SK-N-SH (cell line): ENCODE data around the gene ABI1.
A peak's percentile ranks its signal among the peaks of the same experiment; 100 is the strongest.

Experiments used
- EP300 ChIP-seq, 2 experiments: IDR thresholded peaks; 2 replicates each; pipeline versions ENCODE4 v1.4.0 to v1.6.1; 2012; ENCODE audit warnings: borderline replicate concordance in 1 of 2, low read depth in 1 of 2, low read length in 1 of 2
- JUND ChIP-seq: IDR thresholded peaks from 2 replicates; pipeline ENCODE4 v1.4.0; 2012
- MAX ChIP-seq: IDR thresholded peaks from 2 replicates; pipeline ENCODE4 v1.4.0; 2012; ENCODE audit warnings: low read depth
- POLR2AphosphoS5 ChIP-seq: IDR thresholded peaks from 2 replicates; pipeline ENCODE4 v1.6.1; 2012; ENCODE audit warnings: low read depth, low read length
- TCF12 ChIP-seq: IDR thresholded peaks from 2 replicates; pipeline ENCODE4 v1.4.0; 2012
- YY1 ChIP-seq: IDR thresholded peaks from 2 replicates; pipeline ENCODE4 v1.4.0; 2012; ENCODE audit warnings: low read depth, mild to moderate bottlenecking

- no peak for TF ChIP-seq JUND
- TF ChIP-seq MAX: peak; percentile 59
- TF ChIP-seq TCF12: no peak
- TF ChIP-seq POLR2AphosphoS5: peak; percentile 68
- TF ChIP-seq YY1: no peak
- TF ChIP-seq EP300 (IDR thresholded peaks at IDR 0.05; ENCODE audit: borderline replicate concordance in 1 of 2, low read depth in 1 of 2, low read length in 1 of 2): no peak
Measured at GRCh38 chr10:26697163-26697921, 163.4 kb downstream of the ABI1 start, which contains the start of gene PDSS1.
